Right renal pelvis (tissue), 4 donors: ENCODE data around the gene WIPI1. TPM values are rescaled to one million over a fixed set of nuclear protein-coding genes. Genes with fewer than 3 reads are reported as not detected.
"Not testable (repeated sequence)": the region's sequence is repeated elsewhere in the genome, so short reads cannot be mapped to it uniquely, and the experiment has no call there.

Experiments used
- DNase-seq, 4 donors: peaks; one replicate each; pipeline ENCODE4 v3.0.0-alpha.2; 2013; ENCODE audit warnings: low read depth in 4 of 4, low spot score in 3 of 4, missing footprints in 1 of 4
- polyA plus RNA-seq, 4 donors: library from polyadenylated mRNA; unstranded; fragments of 120-200 nt; gene quantifications; one replicate each; pipeline ENCODE4 v1.2.1, GENCODE V29; 2013; ENCODE audit not compliant: insufficient read length in 4 of 4

WIPI1 gene
- polyA plus RNA-seq, 4 donors, result 21.1 to 26.4 (median 23.1) TPM

DNA sequence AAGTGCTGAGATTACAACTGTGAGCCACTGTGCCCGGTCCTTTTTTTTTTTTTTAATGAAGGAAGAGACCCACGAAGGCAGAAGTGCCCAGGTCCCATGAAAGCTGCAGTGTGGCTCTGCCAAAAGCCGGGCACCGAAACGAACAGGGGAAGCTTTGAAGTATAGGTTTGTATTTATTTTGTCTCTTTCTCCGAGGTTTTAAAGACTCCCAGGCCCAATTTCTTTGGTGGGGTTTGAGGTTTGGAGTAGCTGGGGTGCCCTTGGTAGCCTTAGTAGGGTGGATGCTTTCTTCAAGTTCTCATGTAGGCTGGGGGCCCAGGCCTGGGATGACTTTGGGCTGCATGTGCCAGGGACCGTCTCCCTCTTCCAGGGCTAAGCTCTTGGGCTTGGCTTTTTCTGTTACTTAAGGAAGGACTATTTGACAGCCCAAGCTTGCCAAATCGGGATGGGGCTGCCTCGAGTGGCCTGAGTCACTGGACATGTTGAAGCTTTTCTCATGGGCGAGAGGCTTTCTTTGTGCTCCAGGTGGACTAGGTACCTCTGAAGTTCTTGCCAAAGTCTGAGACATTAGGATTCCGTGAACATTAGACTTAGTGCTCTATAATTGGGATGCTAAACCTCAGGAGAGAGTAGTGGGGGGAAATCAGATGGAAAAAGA is 66.3 kb downstream of the WIPI1 start:
- no peak for DNase-seq

DNA sequence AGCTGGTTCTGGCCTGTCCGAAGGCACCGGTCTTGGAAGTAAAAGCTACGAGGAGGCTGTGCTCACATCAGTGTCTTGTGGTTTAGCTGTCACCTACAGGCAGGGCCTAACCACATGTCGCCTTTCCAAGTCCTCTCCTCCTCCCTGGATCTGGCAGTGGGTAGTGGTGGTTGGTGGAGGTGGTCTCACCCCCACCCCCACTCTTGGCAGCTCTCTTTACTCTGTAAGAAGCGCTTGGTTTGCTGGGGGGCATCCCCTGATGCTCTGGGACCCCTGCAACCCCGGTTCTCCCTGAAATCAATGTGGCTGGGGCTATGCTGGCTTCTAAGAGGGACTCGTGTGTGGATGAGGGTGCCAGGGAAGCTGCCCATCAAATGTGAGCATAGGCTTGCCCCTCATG is 68.3 kb downstream of the WIPI1 start:
- no peak for DNase-seq

DNA sequence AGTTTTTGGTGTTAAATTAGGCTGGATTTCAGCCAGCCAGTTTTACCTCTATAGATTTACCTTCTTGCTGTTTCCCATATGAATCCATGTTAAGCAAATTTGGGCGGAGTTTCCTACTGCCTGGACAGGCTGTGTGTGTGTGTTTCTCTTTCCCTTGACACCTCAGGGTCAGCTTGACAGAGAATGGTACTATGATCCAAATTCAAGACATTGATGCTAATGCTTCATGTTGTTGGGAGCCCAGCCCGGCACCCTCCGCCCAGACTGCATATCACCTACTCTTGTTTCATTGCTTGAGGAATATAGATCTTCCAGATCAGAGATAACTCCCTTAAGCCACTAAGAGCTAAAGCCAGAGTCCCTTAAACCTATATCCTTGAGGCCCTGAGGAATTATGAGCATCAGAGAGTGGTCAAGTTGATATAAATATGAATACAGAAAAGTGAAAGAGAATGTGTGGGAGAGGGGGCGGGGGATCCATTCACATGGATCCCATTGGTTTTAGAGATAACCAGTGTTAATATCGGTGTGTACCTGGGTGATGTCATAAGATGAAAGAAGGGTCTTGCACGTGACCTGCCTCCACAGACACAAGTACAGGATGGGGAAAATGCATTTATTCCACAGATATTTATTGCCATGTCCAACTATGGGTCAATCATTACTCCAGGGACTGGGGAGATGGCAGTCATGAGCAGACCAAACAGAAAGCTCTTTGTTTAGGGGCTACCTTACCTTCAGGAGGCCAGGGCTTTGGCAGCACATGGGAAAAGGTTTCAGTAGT is 69.7 kb downstream of the WIPI1 start:
- DNase-seq, result no peak

DNA sequence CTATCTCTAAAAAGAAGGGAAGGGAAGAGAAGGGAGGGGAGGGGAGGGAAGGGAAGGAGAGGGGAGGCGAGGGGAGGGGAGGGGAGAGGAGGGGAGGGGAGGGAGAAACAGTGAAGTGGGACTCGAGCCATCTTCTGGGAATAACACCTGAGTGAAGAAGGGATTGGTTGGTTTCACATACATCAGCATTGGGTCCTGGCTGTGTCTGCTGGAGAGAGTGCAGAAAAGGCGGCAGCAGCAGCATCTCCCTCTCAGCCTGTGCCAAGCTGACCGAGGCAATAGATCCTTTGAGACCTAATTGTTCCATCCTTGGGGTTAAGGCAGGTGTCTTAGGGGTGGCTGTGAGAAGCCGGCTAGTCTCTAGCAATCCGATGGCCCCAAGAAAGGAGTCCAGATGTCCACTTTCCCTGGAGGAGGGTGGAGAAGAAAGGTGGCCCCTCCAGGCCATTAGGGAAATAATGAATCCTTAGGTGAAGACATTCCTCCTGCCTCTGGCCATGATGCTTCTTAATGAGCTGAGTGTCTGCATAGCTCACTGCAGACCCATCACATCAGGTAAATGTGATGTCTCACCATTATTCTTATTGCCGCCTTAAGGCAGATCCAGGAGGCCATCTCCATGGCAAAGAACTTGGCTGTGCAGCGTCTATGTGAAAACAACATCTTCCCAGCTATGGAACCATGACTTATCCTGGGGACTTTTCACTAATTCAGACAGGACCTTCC is 71.6 kb downstream of the WIPI1 start:
- DNase-seq, result no peak

DNA sequence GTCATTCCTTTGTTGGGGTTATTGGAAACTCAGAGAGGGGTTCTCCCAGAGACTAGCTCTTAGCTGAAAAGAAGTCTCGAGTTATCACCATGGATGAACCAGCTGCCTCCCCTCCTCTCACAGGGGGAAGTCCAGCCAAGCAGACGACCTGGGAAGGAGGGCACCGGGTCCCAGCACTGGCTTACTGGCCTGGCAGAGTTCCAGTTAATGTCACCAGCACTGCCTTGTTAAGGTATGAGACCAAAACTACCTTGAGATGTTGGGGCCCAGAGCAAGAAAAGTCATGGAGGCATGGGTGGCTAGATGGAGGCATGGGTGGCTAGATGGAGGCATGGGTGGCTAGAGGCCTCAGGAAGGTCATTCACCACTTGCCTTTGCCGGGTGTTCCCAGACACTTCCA is 72.4 kb downstream of the WIPI1 start:
- DNase-seq, result no peak

DNA sequence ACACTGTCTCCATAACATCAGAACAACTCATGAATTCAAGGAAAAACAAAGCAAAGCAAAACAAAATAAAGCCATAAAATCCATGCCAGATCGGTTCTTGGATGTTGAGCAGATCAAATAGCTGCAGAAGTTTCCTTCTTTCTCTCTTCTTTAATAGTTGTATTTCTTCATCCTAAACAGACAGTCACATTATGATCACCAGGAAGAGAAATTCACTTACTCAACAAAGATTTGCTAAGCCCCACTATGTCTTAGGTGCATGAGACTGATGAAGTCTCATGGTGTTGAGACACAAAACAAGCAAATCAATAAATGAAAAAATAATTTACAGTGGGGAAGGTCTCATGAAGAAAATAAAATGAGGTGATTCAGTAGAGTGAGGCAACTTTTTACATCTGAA is 72.8 kb downstream of the WIPI1 start:
- no peak for DNase-seq

DNA sequence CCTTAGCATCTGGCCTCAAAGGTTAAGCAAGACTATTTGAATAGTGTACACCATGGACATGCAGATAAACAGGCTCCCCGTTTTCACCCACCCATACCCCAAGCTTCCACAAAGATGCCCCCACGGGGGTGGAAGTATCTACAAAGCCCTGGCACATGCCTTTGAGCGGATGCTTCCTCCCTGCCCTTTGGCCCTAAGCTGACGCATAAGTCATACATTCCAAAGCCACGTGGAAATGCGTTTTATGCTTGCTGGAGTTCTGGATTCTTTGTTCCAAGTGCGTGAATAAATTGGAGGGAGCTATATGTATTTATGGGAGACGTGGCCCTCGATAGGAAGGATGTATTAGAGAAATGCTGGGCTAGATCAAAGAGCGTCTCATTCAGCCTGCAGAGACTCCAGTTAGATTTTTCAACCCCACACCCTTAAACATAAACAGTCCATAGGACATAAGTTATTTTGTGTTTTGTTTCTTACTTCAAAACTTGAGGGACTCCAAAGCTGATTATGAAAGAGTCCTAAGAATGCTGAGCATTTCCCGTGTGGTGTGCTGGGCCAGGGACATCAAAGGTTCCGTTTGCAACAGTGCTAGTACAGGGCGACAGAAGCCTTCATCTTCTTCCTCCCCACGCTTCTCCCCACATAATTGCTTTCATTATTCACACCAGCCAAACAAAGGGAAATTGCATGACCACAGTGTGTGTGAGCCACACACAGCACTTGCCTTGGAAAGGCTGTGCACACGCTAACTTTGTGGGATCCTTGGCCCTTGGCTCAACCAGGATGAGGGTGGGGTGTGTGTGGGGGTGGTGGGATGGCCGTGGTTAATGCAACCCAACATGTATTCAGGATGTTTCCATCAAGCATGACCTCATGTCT is 73.6 kb downstream of the WIPI1 start:
- no peak for DNase-seq

DNA sequence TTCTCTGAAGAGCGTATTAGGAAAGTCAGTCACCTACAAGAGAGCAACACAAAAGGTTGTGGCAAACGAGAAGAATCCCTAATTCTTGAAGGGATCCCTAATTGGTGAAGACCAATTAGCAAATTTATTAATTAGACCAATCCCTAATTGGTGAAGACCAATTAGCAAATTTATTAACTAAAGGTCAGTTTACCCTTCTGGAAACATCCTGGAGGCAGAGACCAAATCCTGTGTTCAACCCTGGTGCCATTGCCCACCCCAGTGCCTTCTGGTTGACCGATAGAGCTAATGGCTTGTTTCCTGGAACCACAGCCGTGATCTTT is 74.2 kb downstream of the WIPI1 start:
- DNase-seq, result no peak

DNA sequence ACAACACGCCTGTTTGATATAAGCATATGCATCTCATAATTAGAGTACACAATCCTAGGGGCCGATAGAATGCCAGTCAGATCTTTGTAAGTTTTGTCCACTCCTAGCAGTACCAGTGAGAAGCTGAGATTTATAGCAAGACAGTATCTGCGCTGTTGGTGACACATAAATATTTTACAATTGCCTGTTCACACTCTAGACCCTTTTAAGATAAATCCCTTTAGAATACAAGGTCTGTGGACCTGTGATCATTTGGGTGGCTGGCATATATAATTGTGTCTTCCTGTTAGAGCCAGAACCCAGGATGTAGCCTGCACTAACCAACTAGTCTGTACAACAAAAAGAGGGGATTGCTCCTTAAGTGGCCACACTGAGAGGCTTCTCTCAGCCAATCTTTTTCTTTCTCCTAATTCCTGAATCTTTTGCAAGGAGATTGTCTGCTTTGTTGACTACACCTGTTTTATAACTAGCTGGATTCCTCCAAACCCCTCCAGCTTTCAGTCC is 74.7 kb downstream of the WIPI1 start:
- no peak for DNase-seq

DNA sequence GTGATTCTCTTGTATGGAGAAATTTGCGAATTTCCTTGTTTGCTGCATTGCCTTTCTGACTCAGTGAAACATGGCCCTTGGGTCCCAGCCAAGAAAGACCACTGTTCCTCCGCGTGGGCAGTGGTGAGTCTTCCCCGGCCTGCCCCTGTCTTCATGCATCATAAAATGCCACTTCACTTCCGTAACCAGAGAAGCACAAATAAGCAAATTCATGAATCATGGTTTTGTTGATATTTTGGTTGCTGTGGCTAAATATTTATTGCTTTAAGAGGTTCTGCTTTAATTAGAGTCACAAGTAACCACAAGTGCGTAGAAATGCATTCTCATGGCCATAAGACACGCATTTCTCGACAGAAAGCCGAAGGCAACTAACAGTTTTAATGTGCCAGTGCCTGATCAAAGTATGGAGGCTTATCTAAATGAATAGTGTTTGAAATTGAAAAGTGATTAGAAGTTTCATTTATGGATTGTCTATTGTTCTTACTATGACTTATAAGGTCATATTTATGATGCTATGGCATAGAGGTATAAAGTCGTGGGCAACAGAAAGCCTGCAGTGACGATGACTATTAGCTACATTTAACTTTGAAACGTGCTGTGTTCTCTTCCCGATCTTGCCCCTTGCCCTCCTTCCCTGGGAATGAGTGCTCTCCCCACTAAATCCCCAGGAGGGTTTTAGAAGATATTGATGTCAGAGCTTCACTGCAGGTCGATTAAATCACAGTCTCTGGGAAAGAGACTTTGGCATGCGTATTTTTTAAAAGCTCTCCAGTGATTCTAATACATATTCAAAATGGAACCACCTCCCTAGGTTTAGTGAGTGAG is 76.0 kb downstream of the WIPI1 start:
- peak in 2 of 4 donors; percentile 49 to 67 for DNase-seq

DNA sequence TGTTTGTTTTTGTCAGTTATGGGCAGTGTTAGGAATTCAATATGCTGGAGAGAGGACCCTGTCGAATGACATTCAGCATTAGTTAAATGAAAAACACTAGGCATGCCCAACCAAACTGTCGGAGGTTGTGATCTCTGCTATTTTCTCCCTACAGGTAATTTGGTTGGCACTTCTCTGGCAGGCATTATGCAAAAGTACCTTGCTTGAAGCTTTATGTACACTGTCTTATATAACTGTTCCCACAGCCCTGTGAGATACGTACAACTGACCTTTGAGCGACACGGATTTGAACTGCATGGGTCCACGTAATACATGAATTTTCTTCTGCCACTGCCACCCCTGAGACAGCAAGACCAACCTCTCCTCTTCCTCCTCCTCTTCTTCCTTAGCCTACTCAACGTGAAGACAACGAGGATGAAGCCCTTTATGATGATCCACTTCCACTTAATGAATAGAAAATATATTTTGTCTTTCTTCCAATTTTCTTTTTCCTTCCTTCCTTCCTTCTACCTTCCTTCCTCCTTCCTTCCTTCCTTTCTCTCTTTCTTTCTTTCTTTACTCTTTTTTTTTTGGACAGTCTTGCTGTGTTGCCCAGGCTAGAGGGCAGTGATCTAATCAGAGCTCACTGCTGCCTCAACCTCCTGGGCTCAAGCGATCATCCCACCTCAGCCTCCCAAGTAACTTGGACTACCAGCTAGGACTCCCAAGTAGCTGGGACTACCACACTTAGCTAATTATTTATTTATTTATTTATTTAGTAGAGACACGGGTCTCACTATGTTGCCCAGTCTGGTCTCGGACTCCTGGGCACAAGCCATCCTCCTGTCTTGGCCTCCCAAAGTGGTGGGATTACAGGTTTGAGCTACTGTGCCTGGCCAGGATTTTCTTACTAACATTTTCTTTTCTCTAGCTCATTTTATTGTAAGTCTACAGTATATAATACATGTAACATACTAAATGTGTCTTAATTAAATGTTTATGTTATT is 77.3 kb downstream of the WIPI1 start:
- DNase-seq, result no peak

DNA sequence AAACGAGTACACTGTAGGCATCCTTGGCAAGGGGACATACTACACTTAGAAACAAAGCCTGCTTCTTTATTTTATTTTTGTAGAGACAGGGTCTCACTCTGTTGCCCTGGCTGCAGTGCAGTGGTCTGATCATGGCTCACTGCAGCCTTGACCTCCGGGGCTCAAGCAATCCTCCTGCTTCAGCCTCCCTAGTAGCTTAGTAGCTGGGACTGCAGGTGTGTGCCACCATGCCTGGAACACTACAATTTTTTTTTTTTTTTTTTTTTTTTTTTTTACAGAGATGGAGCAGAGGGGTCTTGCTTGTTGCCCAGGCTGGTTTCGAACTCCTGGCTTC is 78.2 kb downstream of the WIPI1 start:
- no peak for DNase-seq

DNA sequence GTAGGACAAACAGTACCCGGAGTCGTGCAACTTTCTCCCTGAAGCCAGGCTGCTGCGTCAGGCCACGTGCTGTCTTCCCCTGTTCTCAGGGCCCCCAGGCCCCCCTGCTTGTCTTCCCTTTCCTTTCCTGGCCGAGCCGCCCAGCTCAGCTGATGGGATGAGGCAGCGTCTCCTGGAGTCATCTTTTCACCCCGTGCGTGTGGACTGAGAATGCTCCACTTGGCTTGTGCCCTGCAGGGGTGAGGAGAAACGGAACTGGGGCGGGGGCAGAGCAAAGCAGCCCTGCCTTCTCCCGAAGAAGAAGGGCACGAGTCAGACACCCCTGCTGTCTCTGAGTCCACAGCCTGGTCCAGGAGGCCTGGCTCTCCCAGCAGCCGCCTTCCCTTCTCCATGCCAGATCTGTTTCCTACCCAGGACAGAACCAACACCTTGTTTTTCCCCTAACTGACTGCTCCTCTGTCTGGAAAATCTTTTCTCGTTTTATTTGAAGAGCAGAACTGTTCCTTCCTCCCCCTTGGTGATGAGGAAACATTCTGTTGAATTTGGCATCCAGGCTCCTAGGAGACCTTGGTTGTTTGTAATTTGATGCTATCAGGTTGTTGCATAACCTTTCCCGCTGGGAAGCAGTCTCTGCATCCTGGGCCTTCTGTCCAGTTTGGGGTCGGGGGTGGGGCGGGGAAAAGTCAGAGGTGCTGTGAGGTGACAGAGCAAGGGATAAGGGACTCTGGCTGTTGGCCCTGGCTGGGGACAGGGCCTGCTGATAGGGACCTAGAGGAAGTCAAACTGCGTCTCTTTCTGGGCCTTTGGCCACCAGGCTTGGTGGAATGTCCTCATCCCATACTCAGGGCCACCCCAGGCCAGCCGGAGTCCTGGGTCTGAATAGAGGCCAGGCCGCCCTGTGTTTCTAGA is 78.8 kb downstream of the WIPI1 start:
- DNase-seq, result no peak

DNA sequence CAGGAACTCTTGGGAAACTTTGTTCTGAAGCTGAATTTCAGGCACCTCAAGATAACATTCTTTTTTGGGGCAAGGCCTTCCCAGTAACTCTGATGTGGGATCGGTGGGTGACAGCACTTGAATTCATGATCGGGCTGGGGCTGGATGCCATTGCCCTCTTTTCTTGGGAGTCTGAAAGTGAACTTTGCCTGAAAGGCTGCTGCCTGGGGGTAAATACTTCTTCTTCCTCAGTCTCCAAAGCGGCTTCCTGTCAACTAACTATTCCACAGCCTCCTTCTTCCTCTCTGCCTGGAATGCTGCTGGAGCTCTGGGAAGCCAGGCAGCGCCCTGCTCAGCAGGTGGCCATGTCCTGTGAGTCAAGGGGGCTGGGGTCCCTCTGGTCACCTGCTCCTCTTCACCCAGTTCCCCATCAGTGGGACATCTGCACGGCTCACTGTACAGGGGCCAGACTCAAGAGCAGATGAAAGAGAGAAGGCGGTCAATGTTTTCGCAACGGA is 79.5 kb downstream of the WIPI1 start:
- no peak for DNase-seq

DNA sequence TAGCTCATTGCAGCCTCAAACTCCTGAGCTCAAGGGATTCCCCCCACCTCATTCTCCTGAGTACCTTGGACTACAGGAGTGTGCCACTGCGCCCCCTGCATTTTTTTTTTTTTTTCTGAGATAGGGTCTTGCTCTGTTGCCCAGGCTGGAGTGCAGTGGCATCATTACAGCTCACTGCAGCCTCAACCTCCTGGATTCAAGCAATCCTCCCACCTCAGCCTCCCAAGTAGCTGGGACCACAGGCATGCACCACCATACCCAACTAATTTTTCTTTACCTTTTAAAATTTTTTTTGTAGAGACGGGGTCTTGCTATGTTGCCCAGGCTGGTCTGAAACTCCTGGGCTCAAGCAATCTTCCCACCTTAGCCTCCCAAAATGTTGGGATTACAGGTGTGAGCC is 81.1 kb downstream of the WIPI1 start:
- not testable (repeated sequence) for DNase-seq

DNA sequence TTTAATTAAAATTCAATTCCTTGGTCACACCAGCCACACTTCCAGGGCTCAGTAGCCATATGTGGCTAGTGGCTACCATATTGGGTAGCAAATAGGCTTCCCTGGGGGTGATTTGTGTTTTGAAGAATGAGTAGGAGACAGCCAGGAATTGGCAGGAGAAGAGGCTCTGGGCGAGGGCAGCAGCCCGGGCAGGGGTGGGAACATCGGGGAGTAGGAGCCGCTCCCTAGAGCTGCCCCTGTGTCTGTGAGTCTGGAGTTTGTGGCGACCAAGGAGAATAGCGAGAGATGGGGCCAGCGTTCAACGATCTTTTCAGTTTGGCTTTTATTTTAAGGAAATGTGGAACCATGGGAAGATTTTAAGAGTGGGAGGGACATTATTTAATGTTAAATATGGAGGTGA is 81.7 kb downstream of the WIPI1 start:
- DNase-seq, result no peak
